ENCODE results near the gene GADD45A. TPM values are rescaled to one million over a fixed set of nuclear protein-coding genes. Genes with fewer than 3 reads are reported as not detected.
"Not testable (repeated sequence)": the region's sequence is repeated elsewhere in the genome, so short reads cannot be mapped to it uniquely, and the experiment has no call there.

GADD45A gene
- total RNA-seq, 6 experiments from 2014 or later = 80.3 to 93.2 (median 83.8) TPM

DNA sequence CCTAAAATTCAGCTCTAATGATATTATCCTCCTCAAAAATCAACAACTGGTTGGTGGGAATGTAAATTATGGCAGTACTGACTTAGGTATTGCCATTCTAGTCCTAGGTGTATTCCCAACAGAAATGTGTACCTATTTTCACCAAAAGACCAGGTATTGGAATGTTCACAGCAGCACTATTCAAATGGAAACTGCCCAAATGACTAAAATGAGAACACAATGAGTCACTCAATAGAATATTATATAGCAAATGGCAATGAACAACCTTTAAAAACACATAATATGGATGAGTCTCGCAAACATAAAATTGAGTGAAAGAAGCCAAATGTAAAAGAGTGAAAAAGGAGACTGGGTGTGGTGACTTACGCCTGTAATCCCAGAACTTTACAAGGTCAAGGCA lies 44.9 kb downstream of the GADD45A start:
- DNase-seq = no peak
- TF ChIP-seq, protein P1, sequence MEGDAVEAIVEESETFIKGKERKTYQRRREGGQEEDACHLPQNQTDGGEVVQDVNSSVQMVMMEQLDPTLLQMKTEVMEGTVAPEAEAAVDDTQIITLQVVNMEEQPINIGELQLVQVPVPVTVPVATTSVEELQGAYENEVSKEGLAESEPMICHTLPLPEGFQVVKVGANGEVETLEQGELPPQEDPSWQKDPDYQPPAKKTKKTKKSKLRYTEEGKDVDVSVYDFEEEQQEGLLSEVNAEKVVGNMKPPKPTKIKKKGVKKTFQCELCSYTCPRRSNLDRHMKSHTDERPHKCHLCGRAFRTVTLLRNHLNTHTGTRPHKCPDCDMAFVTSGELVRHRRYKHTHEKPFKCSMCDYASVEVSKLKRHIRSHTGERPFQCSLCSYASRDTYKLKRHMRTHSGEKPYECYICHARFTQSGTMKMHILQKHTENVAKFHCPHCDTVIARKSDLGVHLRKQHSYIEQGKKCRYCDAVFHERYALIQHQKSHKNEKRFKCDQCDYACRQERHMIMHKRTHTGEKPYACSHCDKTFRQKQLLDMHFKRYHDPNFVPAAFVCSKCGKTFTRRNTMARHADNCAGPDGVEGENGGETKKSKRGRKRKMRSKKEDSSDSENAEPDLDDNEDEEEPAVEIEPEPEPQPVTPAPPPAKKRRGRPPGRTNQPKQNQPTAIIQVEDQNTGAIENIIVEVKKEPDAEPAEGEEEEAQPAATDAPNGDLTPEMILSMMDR (IDR thresholded peaks at IDR 0.05) = no peak
- Mint-ChIP-seq H3K36me3 (ENCODE audit: low read depth) (peaks cover 9% of the 10 kb centered on the region; the same call in 1 of the 2 replicates), H3K27ac (no peak overlapping the region), H3K27me3 (ENCODE audit: insufficient read depth) (no peaks in the 10 kb centered on the region; the same call in 1 of the 2 replicates), H3K4me1 (ENCODE audit: low read depth) (peaks cover 56% of the 10 kb centered on the region), H3K4me3 (no peak overlapping the region), H3K9me3 (no peaks in the 10 kb centered on the region)

- not testable (repeated sequence) for H3K9me3 Mint-ChIP-seq; H3K36me3 Mint-ChIP-seq (ENCODE audit: low read depth); H3K27ac Mint-ChIP-seq; DNase-seq; H3K4me3 Mint-ChIP-seq; H3K27me3 Mint-ChIP-seq (ENCODE audit: insufficient read depth)
- peaks cover 59% of the 10 kb centered on the region for H3K4me1 Mint-ChIP-seq (ENCODE audit: low read depth)
Observed at GRCh38 chr1:67730312-67730711, 45.3 kb downstream of the GADD45A start.

DNA sequence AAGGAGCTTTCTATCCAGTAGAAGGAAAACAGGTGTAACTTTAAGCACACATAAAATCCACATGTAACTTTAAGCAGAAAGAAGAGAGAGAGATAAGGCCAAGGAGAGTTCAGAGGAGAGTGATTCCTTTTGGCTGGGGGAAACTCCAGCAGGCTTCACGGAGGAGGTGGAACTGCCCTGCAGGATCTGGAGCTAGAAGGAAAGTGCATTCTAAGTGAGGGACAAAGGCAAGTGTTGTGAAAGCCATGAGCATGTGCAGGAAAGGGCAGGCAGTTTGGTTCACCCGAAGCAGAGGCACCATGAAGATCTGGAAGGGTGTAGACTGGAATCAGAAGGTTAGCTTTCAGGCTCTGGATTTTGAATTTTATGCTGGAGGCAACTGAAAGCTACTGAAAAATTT lies 46.3 kb downstream of the GADD45A start:
- Mint-ChIP-seq H3K27ac (no peak overlapping the region), H3K36me3 (ENCODE audit: low read depth) (peaks cover 9% of the 10 kb centered on the region; the same call in 1 of the 2 replicates), H3K9me3 (no peaks in the 10 kb centered on the region), H3K4me1 (ENCODE audit: low read depth) (peaks cover 69% of the 10 kb centered on the region), H3K4me3 (no peak overlapping the region), H3K27me3 (ENCODE audit: insufficient read depth) (peaks cover 3% of the 10 kb centered on the region)
- TF ChIP-seq, protein P1 (IDR thresholded peaks at IDR 0.05) = no peak
- no peak for DNase-seq

DNA sequence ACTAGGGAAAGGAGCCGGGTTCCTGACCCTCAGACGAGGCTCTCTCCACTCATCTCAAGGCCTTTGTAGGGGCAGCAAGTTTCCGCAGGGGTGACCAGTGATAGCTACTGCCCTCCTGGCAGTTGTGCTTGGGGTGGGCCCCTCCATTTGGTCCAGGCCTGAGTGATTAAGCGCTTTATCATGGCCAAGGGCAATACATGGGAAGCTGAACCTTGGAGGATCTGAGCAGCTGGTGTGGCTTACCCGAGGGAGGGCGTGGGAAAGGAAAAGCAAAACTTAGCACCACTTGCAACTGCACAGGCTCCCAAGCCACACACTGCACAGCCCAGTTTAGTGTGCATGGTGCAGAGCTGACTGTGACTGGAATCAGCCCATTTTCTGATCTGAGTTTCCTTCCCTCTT lies 47.8 kb downstream of the GADD45A start:
- TF ChIP-seq, protein P1 (IDR thresholded peaks at IDR 0.05) = no peak
- Mint-ChIP-seq H3K36me3 (ENCODE audit: low read depth) (peaks cover 9% of the 10 kb centered on the region; the same call in 1 of the 2 replicates), H3K4me1 (ENCODE audit: low read depth) (peaks cover 83% of the 10 kb centered on the region), H3K27ac (no peak overlapping the region), H3K4me3 (no peak overlapping the region), H3K9me3 (no peaks in the 10 kb centered on the region), H3K27me3 (ENCODE audit: insufficient read depth) (peaks cover 4% of the 10 kb centered on the region)
- no peak for DNase-seq

DNA sequence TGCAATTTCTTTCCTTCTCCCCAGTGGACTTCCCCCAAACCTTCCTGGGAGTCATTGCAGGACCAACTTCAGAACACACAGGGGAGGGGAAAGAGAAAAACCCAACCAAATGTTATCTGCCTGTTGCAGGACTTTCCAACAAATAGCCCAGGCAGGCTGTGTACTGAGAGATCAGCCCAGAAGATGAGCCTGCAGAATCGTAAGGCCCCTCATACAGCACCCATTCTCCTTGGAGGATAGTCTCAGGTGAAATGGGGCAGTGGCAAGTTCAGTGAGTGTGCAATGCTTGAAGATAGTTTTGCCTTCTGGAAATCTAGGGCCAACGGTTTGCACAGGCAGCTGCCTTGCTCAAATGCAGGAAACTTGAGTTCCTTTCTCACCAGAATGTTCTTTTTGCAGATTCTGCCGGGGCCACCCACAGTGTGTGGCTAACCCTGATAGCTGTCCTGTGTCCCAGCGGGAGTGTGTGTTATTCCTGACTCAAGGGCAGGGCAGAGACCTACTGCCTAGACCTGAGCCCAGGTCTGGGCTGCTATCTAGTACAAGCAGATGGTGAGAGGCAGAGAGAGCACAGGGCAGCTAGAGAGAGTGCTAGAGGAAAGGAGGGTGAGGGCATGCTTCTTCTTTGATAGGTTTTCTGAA lies 48.8 kb downstream of the GADD45A start:
- Mint-ChIP-seq H3K9me3 (no peaks in the 10 kb centered on the region), H3K36me3 (ENCODE audit: low read depth) (peaks cover 15% of the 10 kb centered on the region), H3K27ac (peak overlapping the region; percentile 22; the same call in 1 of the 2 replicates), H3K4me1 (ENCODE audit: low read depth) (peaks cover 86% of the 10 kb centered on the region), H3K4me3 (no peak overlapping the region), H3K27me3 (ENCODE audit: insufficient read depth) (peaks cover 6% of the 10 kb centered on the region)
- TF ChIP-seq, protein P1 (IDR thresholded peaks at IDR 0.05) = no peak
- no peak for DNase-seq

- no peak for DNase-seq
- peaks cover 15% of the 10 kb centered on the region for H3K36me3 Mint-ChIP-seq (ENCODE audit: low read depth)
- H3K27ac Mint-ChIP-seq = peak overlapping the region; percentile 22; the same call in 1 of the 2 replicates
- H3K4me1 Mint-ChIP-seq (ENCODE audit: low read depth) = peaks cover 86% of the 10 kb centered on the region
- peaks cover 8% of the 10 kb centered on the region for H3K27me3 Mint-ChIP-seq (ENCODE audit: insufficient read depth)
- TF ChIP-seq, protein P1 (IDR thresholded peaks at IDR 0.05) = no peak
- no peak overlapping the region for H3K4me3 Mint-ChIP-seq
- no peaks in the 10 kb centered on the region for H3K9me3 Mint-ChIP-seq
Observed at GRCh38 chr1:67734323-67734690, 49.3 kb downstream of the GADD45A start.
